ENCODE results near the gene TCIRG1.
"Not testable (repeated sequence)": the region's sequence is repeated elsewhere in the genome, so short reads cannot be mapped to it uniquely, and the experiment has no call there.

Gene TCIRG1

GRCh38 chr11:68090287-68090686 lies 51.5 kb downstream of the TCIRG1 start:
- Histone ChIP-seq H3K36me3 (ENCODE audit: control insufficient read depth, insufficient read depth, low read length, severe bottlenecking) (peaks cover 16% of the 10 kb centered on the region), H3K9ac (ENCODE audit: low read length) (no peak overlapping the region), H3K9me3 (ENCODE audit: control insufficient read depth, low read length) (no peaks in the 10 kb centered on the region), H3K4me1 (ENCODE audit: control insufficient read depth, insufficient read depth, low read length) (peaks cover 16% of the 10 kb centered on the region), H3K4me3 (ENCODE audit: low read length) (no peak overlapping the region), H3K27me3 (replicated peaks; ENCODE audit: control insufficient read depth, insufficient read depth, low read length) (no peaks in the 10 kb centered on the region)
- DNase-seq (ENCODE audit: low read depth), result no peak

GRCh38 chr11:68090706-68091105 lies 51.9 kb downstream of the TCIRG1 start:
- H3K4me1 ChIP-seq (ENCODE audit: control insufficient read depth, insufficient read depth, low read length), result peaks cover 16% of the 10 kb centered on the region
- peaks cover 16% of the 10 kb centered on the region for H3K36me3 ChIP-seq (ENCODE audit: control insufficient read depth, insufficient read depth, low read length, severe bottlenecking)
- no peaks in the 10 kb centered on the region for H3K9me3 ChIP-seq (ENCODE audit: control insufficient read depth, low read length)
- no peak for DNase-seq (ENCODE audit: low read depth)
- no peak overlapping the region for H3K4me3 ChIP-seq (ENCODE audit: low read length)
- no peak overlapping the region for H3K9ac ChIP-seq (ENCODE audit: low read length)
- H3K27me3 ChIP-seq (replicated peaks; ENCODE audit: control insufficient read depth, insufficient read depth, low read length), result no peaks in the 10 kb centered on the region

GRCh38 chr11:68092411-68092810 lies 53.6 kb downstream of the TCIRG1 start:
- peaks cover 16% of the 10 kb centered on the region for H3K4me1 ChIP-seq (ENCODE audit: control insufficient read depth, insufficient read depth, low read length)
- H3K9me3 ChIP-seq (ENCODE audit: control insufficient read depth, low read length), result no peaks in the 10 kb centered on the region
- no peak overlapping the region for H3K9ac ChIP-seq (ENCODE audit: low read length)
- DNase-seq (ENCODE audit: low read depth), result no peak
- no peak overlapping the region for H3K4me3 ChIP-seq (ENCODE audit: low read length)
- H3K27me3 ChIP-seq (replicated peaks; ENCODE audit: control insufficient read depth, insufficient read depth, low read length), result no peaks in the 10 kb centered on the region
- H3K36me3 ChIP-seq (ENCODE audit: control insufficient read depth, insufficient read depth, low read length, severe bottlenecking), result peaks cover 16% of the 10 kb centered on the region

- DNase-seq (ENCODE audit: low read depth); H3K27me3 ChIP-seq (replicated peaks; ENCODE audit: control insufficient read depth, insufficient read depth, low read length); H3K9ac ChIP-seq (ENCODE audit: low read length); H3K4me3 ChIP-seq (ENCODE audit: low read length); H3K9me3 ChIP-seq (ENCODE audit: control insufficient read depth, low read length): not testable (repeated sequence)
- Histone ChIP-seq H3K4me1 (ENCODE audit: control insufficient read depth, insufficient read depth, low read length) (peaks cover 16% of the 10 kb centered on the region), H3K36me3 (ENCODE audit: control insufficient read depth, insufficient read depth, low read length, severe bottlenecking) (peaks cover 16% of the 10 kb centered on the region)
These were observed 54.1 kb downstream of the TCIRG1 start for GRCh38 chr11:68092946-68093345.

- Histone ChIP-seq H3K4me3 (ENCODE audit: low read length) (no peak overlapping the region), H3K9ac (ENCODE audit: low read length) (no peak overlapping the region), H3K36me3 (ENCODE audit: control insufficient read depth, insufficient read depth, low read length, severe bottlenecking) (peaks cover 11% of the 10 kb centered on the region), H3K9me3 (ENCODE audit: control insufficient read depth, low read length) (no peaks in the 10 kb centered on the region), H3K27me3 (replicated peaks; ENCODE audit: control insufficient read depth, insufficient read depth, low read length) (no peaks in the 10 kb centered on the region), H3K4me1 (ENCODE audit: control insufficient read depth, insufficient read depth, low read length) (peaks cover 16% of the 10 kb centered on the region)
- DNase-seq (ENCODE audit: low read depth), result no peak
These were observed 54.7 kb downstream of the TCIRG1 start for GRCh38 chr11:68093565-68093964.

- Histone ChIP-seq H3K4me1 (ENCODE audit: control insufficient read depth, insufficient read depth, low read length) (peaks cover 3% of the 10 kb centered on the region), H3K9ac (ENCODE audit: low read length) (no peak overlapping the region)
These were observed 58.1 kb downstream of the TCIRG1 start for GRCh38 chr11:68096962-68097361.

GRCh38 chr11:68099057-68099456 lies 60.2 kb downstream of the TCIRG1 start:
- Histone ChIP-seq H3K4me3 (ENCODE audit: low read length) (no peak overlapping the region), H3K9me3 (ENCODE audit: control insufficient read depth, low read length) (no peaks in the 10 kb centered on the region), H3K9ac (ENCODE audit: low read length) (no peak overlapping the region), H3K4me1 (ENCODE audit: control insufficient read depth, insufficient read depth, low read length) (peaks cover 3% of the 10 kb centered on the region), H3K27me3 (replicated peaks; ENCODE audit: control insufficient read depth, insufficient read depth, low read length) (no peaks in the 10 kb centered on the region), H3K36me3 (ENCODE audit: control insufficient read depth, insufficient read depth, low read length, severe bottlenecking) (peaks cover 14% of the 10 kb centered on the region)
- no peak for DNase-seq (ENCODE audit: low read depth)

More at GRCh38 chr11:68096962-68097361, 58.1 kb downstream of the TCIRG1 start:
- H3K9me3 ChIP-seq (ENCODE audit: control insufficient read depth, low read length), result no peaks in the 10 kb centered on the region
- DNase-seq (ENCODE audit: low read depth), result no peak
- H3K4me3 ChIP-seq (ENCODE audit: low read length), result no peak overlapping the region
- H3K36me3 ChIP-seq (ENCODE audit: control insufficient read depth, insufficient read depth, low read length, severe bottlenecking), result peaks cover 11% of the 10 kb centered on the region
- H3K27me3 ChIP-seq (replicated peaks; ENCODE audit: control insufficient read depth, insufficient read depth, low read length), result no peaks in the 10 kb centered on the region

- H3K27me3 ChIP-seq (replicated peaks; ENCODE audit: control insufficient read depth, insufficient read depth, low read length), result no peaks in the 10 kb centered on the region
- H3K4me1 ChIP-seq (ENCODE audit: control insufficient read depth, insufficient read depth, low read length), result peaks cover 3% of the 10 kb centered on the region
- no peaks in the 10 kb centered on the region for H3K9me3 ChIP-seq (ENCODE audit: control insufficient read depth, low read length)
- H3K4me3 ChIP-seq (ENCODE audit: low read length), result no peak overlapping the region
- no peak for DNase-seq (ENCODE audit: low read depth)
- no peak overlapping the region for H3K9ac ChIP-seq (ENCODE audit: low read length)
- peaks cover 10% of the 10 kb centered on the region for H3K36me3 ChIP-seq (ENCODE audit: control insufficient read depth, insufficient read depth, low read length, severe bottlenecking)
These were observed 60.9 kb downstream of the TCIRG1 start for GRCh38 chr11:68099474-68100405.

Data from adipocyte (in vitro differentiated cells).